ENCODE data around the gene CBX6.

CBX6 gene

GRCh38 chr22:38833061-38833460, 39.0 kb downstream of the CBX6 start:
- Mint-ChIP-seq H3K4me3 (no peak overlapping the region), H3K9me3 (no peaks in the 10 kb centered on the region), H3K27me3 (peaks cover 7% of the 10 kb centered on the region), H3K4me1 (no peaks in the 10 kb centered on the region), H3K27ac (no peak overlapping the region), H3K36me3 (no peaks in the 10 kb centered on the region)
- DNase-seq, result no peak
- CTCF ChIA-PET, result no interaction called here

GRCh38 chr22:38832005-38832978, 39.7 kb downstream of the CBX6 start:
- no peak for DNase-seq
- Mint-ChIP-seq H3K9me3 (no peaks in the 10 kb centered on the region), H3K27me3 (peaks cover 7% of the 10 kb centered on the region), H3K36me3 (no peaks in the 10 kb centered on the region), H3K4me3 (no peak overlapping the region), H3K27ac (no peak overlapping the region), H3K4me1 (no peaks in the 10 kb centered on the region)
- CTCF ChIA-PET, result no interaction called here

- Mint-ChIP-seq H3K36me3 (no peaks in the 10 kb centered on the region), H3K27ac (no peak overlapping the region)
These were observed 40.7 kb downstream of the CBX6 start for GRCh38 chr22:38831166-38831945.

GRCh38 chr22:38830845-38831108, 41.2 kb downstream of the CBX6 start:
- CTCF ChIA-PET, result no interaction called here
- Mint-ChIP-seq H3K27ac (no peak overlapping the region), H3K4me1 (no peaks in the 10 kb centered on the region), H3K9me3 (no peaks in the 10 kb centered on the region), H3K27me3 (peaks cover 7% of the 10 kb centered on the region), H3K36me3 (no peaks in the 10 kb centered on the region), H3K4me3 (no peak overlapping the region)
- no peak for DNase-seq

More at GRCh38 chr22:38831166-38831945, 40.7 kb downstream of the CBX6 start:
- H3K4me3 Mint-ChIP-seq, result no peak overlapping the region
- CTCF ChIA-PET, result no interaction called here
- H3K27me3 Mint-ChIP-seq, result peaks cover 7% of the 10 kb centered on the region
- H3K9me3 Mint-ChIP-seq, result no peaks in the 10 kb centered on the region
- DNase-seq, result no peak
- no peaks in the 10 kb centered on the region for H3K4me1 Mint-ChIP-seq

GRCh38 chr22:38830026-38830844, 41.8 kb downstream of the CBX6 start:
- H3K9me3 Mint-ChIP-seq, result no peaks in the 10 kb centered on the region
- no peak overlapping the region for H3K4me3 Mint-ChIP-seq
- no peaks in the 10 kb centered on the region for H3K4me1 Mint-ChIP-seq
- H3K36me3 Mint-ChIP-seq, result no peaks in the 10 kb centered on the region
- H3K27ac Mint-ChIP-seq, result no peak overlapping the region
- CTCF ChIA-PET, result no interaction called here
- H3K27me3 Mint-ChIP-seq, result peaks cover 7% of the 10 kb centered on the region
- DNase-seq, result no peak

- Mint-ChIP-seq H3K36me3 (no peaks in the 10 kb centered on the region), H3K4me3 (no peak overlapping the region), H3K27ac (no peak overlapping the region), H3K9me3 (no peaks in the 10 kb centered on the region), H3K27me3 (peaks cover 7% of the 10 kb centered on the region), H3K4me1 (no peaks in the 10 kb centered on the region)
- no peak for DNase-seq
- CTCF ChIA-PET, result no interaction called here
These were observed 42.5 kb downstream of the CBX6 start for GRCh38 chr22:38829485-38829884.

GRCh38 chr22:38828616-38829205, 43.3 kb downstream of the CBX6 start:
- H3K9me3 Mint-ChIP-seq, result no peaks in the 10 kb centered on the region
- H3K36me3 Mint-ChIP-seq, result no peaks in the 10 kb centered on the region
- CTCF ChIA-PET, result no interaction called here
- peaks cover 7% of the 10 kb centered on the region for H3K27me3 Mint-ChIP-seq
- H3K4me1 Mint-ChIP-seq, result no peaks in the 10 kb centered on the region
- H3K4me3 Mint-ChIP-seq, result no peak overlapping the region
- no peak for DNase-seq
- no peak overlapping the region for H3K27ac Mint-ChIP-seq

GRCh38 chr22:38828191-38828590, 43.8 kb downstream of the CBX6 start:
- Mint-ChIP-seq H3K4me1 (no peaks in the 10 kb centered on the region), H3K9me3 (no peaks in the 10 kb centered on the region), H3K27me3 (peaks cover 7% of the 10 kb centered on the region), H3K36me3 (no peaks in the 10 kb centered on the region), H3K4me3 (no peak overlapping the region), H3K27ac (no peak overlapping the region)
- CTCF ChIA-PET, result no interaction called here
- DNase-seq, result no peak

GRCh38 chr22:38827510-38827909, 44.5 kb downstream of the CBX6 start:
- Mint-ChIP-seq H3K4me1 (no peaks in the 10 kb centered on the region), H3K27me3 (peaks cover 7% of the 10 kb centered on the region), H3K36me3 (no peaks in the 10 kb centered on the region), H3K27ac (no peak overlapping the region), H3K4me3 (no peak overlapping the region), H3K9me3 (no peaks in the 10 kb centered on the region)
- no peak for DNase-seq
- CTCF ChIA-PET, result interaction anchor here (1.0 kb wide), 1 partner anchor 9 kb away, joined by 3 read pairs; no protein-coding TSS in a partner anchor

GRCh38 chr22:38826801-38827200, 45.2 kb downstream of the CBX6 start:
- Mint-ChIP-seq H3K4me1 (no peaks in the 10 kb centered on the region), H3K36me3 (no peaks in the 10 kb centered on the region), H3K27ac (no peak overlapping the region), H3K27me3 (peaks cover 8% of the 10 kb centered on the region), H3K9me3 (no peaks in the 10 kb centered on the region), H3K4me3 (no peak overlapping the region)
- DNase-seq, result no peak
- CTCF ChIA-PET, result interaction anchor here (1.0 kb wide), 1 partner anchor 8 kb away, joined by 3 read pairs; no protein-coding TSS in a partner anchor

GRCh38 chr22:38826386-38826785, 45.6 kb downstream of the CBX6 start:
- DNase-seq, result no peak
- Mint-ChIP-seq H3K4me1 (no peaks in the 10 kb centered on the region), H3K9me3 (no peaks in the 10 kb centered on the region), H3K36me3 (no peaks in the 10 kb centered on the region), H3K27me3 (peaks cover 10% of the 10 kb centered on the region), H3K4me3 (no peak overlapping the region), H3K27ac (no peak overlapping the region)
- CTCF ChIA-PET, result no interaction called here

GRCh38 chr22:38824585-38824984, 47.4 kb downstream of the CBX6 start:
- Mint-ChIP-seq H3K27me3 (peaks cover 10% of the 10 kb centered on the region), H3K36me3 (no peaks in the 10 kb centered on the region), H3K9me3 (no peaks in the 10 kb centered on the region), H3K4me3 (no peak overlapping the region), H3K27ac (no peak overlapping the region), H3K4me1 (no peaks in the 10 kb centered on the region)
- DNase-seq, result peak; percentile 78
- CTCF ChIA-PET, result no interaction called here

GRCh38 chr22:38823637-38824036, 48.4 kb downstream of the CBX6 start:
- no peak for DNase-seq
- no peaks in the 10 kb centered on the region for H3K4me1 Mint-ChIP-seq
- CTCF ChIA-PET, result no interaction called here
- peaks cover 13% of the 10 kb centered on the region for H3K27me3 Mint-ChIP-seq
- H3K9me3 Mint-ChIP-seq, result no peaks in the 10 kb centered on the region
- H3K36me3 Mint-ChIP-seq, result no peaks in the 10 kb centered on the region
- H3K27ac Mint-ChIP-seq, result no peak overlapping the region
- no peak overlapping the region for H3K4me3 Mint-ChIP-seq

GRCh38 chr22:38823076-38823475, 48.9 kb downstream of the CBX6 start:
- Mint-ChIP-seq H3K27me3 (peaks cover 13% of the 10 kb centered on the region), H3K4me3 (no peak overlapping the region)
- CTCF ChIA-PET, result no interaction called here

More at GRCh38 chr22:38823076-38823475, 48.9 kb downstream of the CBX6 start:
- Mint-ChIP-seq H3K27ac (no peak overlapping the region), H3K9me3 (no peaks in the 10 kb centered on the region), H3K36me3 (no peaks in the 10 kb centered on the region), H3K4me1 (no peaks in the 10 kb centered on the region)
- no peak for DNase-seq

All from activated naive CD4-positive, alpha-beta T cell treated with anti-CD3 and anti-CD28 coated beads, Interleukin-2, amount 10 ng/mL, durations not matched to agents 7 days and 5 days (primary cell).